Measurements from ENCODE around the gene DNAH1. TPM values are rescaled to one million over a fixed set of nuclear protein-coding genes. Genes with fewer than 3 reads are reported as not detected.

DNAH1 gene
- total RNA-seq, 1 experiment from 2014 or later, result 2.4 TPM

DNA sequence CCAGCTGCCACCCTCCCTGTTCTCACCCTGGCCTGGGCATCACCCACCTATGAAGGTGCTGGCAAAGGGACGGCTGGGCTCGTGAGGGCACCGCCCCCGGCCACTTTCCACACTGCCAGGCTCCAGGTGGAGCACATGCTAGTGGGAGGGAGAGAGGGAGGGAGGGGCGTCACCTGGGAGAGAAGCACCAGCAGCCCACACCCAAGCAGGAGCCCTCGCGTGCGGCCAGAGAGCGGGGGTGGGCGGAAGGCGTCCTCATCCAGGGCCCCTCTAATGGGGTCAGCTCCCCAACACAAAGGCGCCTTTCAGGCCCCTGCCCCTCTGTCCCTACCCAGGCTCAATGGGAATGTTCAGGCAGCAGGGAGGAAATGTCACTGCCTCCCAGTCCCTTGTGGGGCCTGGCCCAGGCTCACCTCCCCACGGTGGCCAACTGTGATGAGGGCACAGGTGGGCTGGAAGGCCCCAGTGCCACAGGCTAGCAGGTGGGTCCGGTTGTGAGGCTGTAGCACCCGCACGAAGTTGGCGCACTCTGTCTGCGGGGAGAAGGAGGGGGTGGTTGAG, 125.7 kb downstream of the DNAH1 start:
- Histone ChIP-seq H3K27me3 (ENCODE audit: control insufficient read depth, insufficient read depth, low read length) (no peaks in the 10 kb centered on the region), H3K36me3 (ENCODE audit: control insufficient read depth, insufficient read depth, low read length) (no peaks in the 10 kb centered on the region), H3K27ac (ENCODE audit: low read length) (no peak overlapping the region), H3K9me3 (ENCODE audit: control insufficient read depth, insufficient read depth, low read depth, low read length) (no peaks in the 10 kb centered on the region), H3K4me3 (ENCODE audit: low read depth in 2 of 2, low read length in 2 of 2) (no peak overlapping the region), H3K4me1 (ENCODE audit: control insufficient read depth, insufficient read depth, low read length) (no peaks in the 10 kb centered on the region)
- TF ChIP-seq TCF7L2 (IDR thresholded peaks at IDR 0.05; ENCODE audit: low read depth, low read length) (no peak), SIN3A (IDR thresholded peaks at IDR 0.05; ENCODE audit: borderline replicate concordance, insufficient read depth, low read depth, low read length) (no peak), POLR2AphosphoS5 (IDR thresholded peaks at IDR 0.05; ENCODE audit: low read depth, low read length) (no peak)
- TF ChIP-seq, protein P1, sequence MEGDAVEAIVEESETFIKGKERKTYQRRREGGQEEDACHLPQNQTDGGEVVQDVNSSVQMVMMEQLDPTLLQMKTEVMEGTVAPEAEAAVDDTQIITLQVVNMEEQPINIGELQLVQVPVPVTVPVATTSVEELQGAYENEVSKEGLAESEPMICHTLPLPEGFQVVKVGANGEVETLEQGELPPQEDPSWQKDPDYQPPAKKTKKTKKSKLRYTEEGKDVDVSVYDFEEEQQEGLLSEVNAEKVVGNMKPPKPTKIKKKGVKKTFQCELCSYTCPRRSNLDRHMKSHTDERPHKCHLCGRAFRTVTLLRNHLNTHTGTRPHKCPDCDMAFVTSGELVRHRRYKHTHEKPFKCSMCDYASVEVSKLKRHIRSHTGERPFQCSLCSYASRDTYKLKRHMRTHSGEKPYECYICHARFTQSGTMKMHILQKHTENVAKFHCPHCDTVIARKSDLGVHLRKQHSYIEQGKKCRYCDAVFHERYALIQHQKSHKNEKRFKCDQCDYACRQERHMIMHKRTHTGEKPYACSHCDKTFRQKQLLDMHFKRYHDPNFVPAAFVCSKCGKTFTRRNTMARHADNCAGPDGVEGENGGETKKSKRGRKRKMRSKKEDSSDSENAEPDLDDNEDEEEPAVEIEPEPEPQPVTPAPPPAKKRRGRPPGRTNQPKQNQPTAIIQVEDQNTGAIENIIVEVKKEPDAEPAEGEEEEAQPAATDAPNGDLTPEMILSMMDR (IDR thresholded peaks at IDR 0.05), result no peak
- TF ChIP-seq, protein P2, sequence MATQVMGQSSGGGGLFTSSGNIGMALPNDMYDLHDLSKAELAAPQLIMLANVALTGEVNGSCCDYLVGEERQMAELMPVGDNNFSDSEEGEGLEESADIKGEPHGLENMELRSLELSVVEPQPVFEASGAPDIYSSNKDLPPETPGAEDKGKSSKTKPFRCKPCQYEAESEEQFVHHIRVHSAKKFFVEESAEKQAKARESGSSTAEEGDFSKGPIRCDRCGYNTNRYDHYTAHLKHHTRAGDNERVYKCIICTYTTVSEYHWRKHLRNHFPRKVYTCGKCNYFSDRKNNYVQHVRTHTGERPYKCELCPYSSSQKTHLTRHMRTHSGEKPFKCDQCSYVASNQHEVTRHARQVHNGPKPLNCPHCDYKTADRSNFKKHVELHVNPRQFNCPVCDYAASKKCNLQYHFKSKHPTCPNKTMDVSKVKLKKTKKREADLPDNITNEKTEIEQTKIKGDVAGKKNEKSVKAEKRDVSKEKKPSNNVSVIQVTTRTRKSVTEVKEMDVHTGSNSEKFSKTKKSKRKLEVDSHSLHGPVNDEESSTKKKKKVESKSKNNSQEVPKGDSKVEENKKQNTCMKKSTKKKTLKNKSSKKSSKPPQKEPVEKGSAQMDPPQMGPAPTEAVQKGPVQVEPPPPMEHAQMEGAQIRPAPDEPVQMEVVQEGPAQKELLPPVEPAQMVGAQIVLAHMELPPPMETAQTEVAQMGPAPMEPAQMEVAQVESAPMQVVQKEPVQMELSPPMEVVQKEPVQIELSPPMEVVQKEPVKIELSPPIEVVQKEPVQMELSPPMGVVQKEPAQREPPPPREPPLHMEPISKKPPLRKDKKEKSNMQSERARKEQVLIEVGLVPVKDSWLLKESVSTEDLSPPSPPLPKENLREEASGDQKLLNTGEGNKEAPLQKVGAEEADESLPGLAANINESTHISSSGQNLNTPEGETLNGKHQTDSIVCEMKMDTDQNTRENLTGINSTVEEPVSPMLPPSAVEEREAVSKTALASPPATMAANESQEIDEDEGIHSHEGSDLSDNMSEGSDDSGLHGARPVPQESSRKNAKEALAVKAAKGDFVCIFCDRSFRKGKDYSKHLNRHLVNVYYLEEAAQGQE (IDR thresholded peaks at IDR 0.05; ENCODE audit: insufficient read depth in 1 of 2, low read depth in 2 of 2, low read length in 1 of 2), result no peak
- BruUV-seq (replicated peaks), result no TSS peak
- POLR2A ChIA-PET, result no interaction called here
- DNase-seq (ENCODE audit: low read depth, low spot score) (no peak), ATAC-seq (no peak)
- CTCF ChIA-PET, result no interaction called here
- in situ Hi-C loops (cut with HindIII; ENCODE audit: low pct_unique_long_range_greater_than_20kb, low sequenced_read_pairs), result no loop called here
- intact Hi-C loops (cut with micrococcal nuclease; ENCODE audit: unreplicated experiment), result no loop called here

DNA sequence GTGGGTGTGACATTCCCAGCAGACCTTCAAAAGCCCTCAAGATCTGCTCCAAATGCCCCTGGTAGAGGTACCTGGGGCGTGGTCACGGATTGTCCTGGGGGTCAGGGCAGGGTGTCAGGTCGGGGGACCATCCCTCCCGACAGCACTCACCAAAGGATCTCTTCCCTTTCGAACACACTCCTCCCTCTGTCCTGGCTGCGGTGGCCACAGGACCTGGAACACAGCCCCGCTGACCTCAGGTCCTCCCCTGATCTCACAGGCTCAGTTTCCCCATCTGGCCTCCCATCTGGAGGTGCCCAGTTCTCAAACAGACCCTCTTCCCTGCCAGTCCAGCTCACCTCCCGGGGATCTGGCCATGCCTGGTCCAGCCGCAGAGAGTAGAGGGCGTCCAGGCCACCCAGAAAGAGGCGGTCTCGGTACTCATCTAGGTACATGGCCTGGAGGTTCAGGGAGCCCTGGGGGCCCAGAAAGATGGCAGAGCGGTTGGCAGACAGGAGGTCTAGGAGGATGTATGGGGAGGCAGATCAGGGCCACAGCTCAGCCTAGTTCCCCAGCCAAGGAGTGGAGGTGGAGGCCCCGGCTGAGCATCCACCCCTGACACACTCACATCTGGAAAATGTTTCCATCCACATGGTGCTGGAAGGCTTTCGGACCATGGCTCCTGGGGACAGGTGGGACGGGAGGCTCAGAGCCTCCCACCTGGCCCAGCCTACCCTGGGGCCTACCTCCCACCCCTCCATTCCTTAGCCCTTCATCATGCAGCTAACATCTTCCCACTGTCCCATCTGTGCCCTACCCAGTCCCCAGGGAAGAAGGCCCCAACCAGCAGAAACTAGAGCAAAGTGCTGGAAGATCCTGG, 126.5 kb downstream of the DNAH1 start:
- no TSS peak for BruUV-seq (replicated peaks)
- ChIA-PET CTCF (no interaction called here), POLR2A (no interaction called here)
- TF ChIP-seq, protein P2 (IDR thresholded peaks at IDR 0.05; ENCODE audit: insufficient read depth in 1 of 2, low read depth in 2 of 2, low read length in 1 of 2), result no peak
- TF ChIP-seq, protein P1 (IDR thresholded peaks at IDR 0.05), result no peak
- TF ChIP-seq TCF7L2 (IDR thresholded peaks at IDR 0.05; ENCODE audit: low read depth, low read length) (no peak), SIN3A (IDR thresholded peaks at IDR 0.05; ENCODE audit: borderline replicate concordance, insufficient read depth, low read depth, low read length) (no peak), POLR2AphosphoS5 (IDR thresholded peaks at IDR 0.05; ENCODE audit: low read depth, low read length) (no peak)
- Histone ChIP-seq H3K9me3 (ENCODE audit: control insufficient read depth, insufficient read depth, low read depth, low read length) (no peaks in the 10 kb centered on the region), H3K36me3 (ENCODE audit: control insufficient read depth, insufficient read depth, low read length) (no peaks in the 10 kb centered on the region), H3K27me3 (ENCODE audit: control insufficient read depth, insufficient read depth, low read length) (no peaks in the 10 kb centered on the region), H3K27ac (ENCODE audit: low read length) (no peak overlapping the region), H3K4me1 (ENCODE audit: control insufficient read depth, insufficient read depth, low read length) (no peaks in the 10 kb centered on the region), H3K4me3 (ENCODE audit: low read depth in 2 of 2, low read length in 2 of 2) (no peak overlapping the region)
- DNase-seq (ENCODE audit: low read depth, low spot score) (no peak), ATAC-seq (no peak)
- in situ Hi-C loops (cut with HindIII; ENCODE audit: low pct_unique_long_range_greater_than_20kb, low sequenced_read_pairs) (no loop called here), intact Hi-C loops (cut with micrococcal nuclease; ENCODE audit: unreplicated experiment) (no loop called here)

Measured in Panc1 (cell line).